Measurements from ENCODE around the gene BMP7. TPM values are rescaled to one million over a fixed set of nuclear protein-coding genes. Genes with fewer than 3 reads are reported as not detected.

BMP7 gene
- total and polyA plus RNA-seq, 9 of the 15 experiments (the other 6 are each of a cell fraction or from before 2014, with no cell fraction given): 0.18 TPM; not detected in 8

GRCh38 chr20:57287901-57288300 lies 21.5 kb upstream of the BMP7 start:
- Histone ChIP-seq H3K9me1 (ENCODE audit: control insufficient read depth, insufficient read depth, low read length) (no peaks in the 10 kb centered on the region), H3K27me3 (ENCODE audit: control insufficient read depth in 2 of 2, insufficient read depth in 2 of 2, low read length in 2 of 2) (peaks cover 33 to 85% of the 10 kb centered on the region in 2 experiments), H3K9ac (ENCODE audit: insufficient read depth in 1 of 2, low read depth in 2 of 2, low read length in 2 of 2) (no peak overlapping the region), H3K4me3 (no peak overlapping the region), H3K9me3 (replicated peaks; ENCODE audit: control insufficient read depth, insufficient read depth, low read depth, low read length) (no peaks in the 10 kb centered on the region), H4K20me1 (replicated peaks; ENCODE audit: control insufficient read depth, insufficient read depth, low read length) (0 out of 2 replicates have a peak, but pooled peaks cover 3% of the 10 kb centered on the region), H3K4me1 (replicated peaks in 1 of 2; ENCODE audit: control insufficient read depth in 2 of 2, insufficient read depth in 2 of 2, low read length in 2 of 2) (no peaks in the 10 kb centered on the region), H3K36me3 (ENCODE audit: control insufficient read depth, insufficient read depth, low read length) (no peaks in the 10 kb centered on the region), H3K4me2 (ENCODE audit: insufficient read depth, low read length) (no peak overlapping the region), H2AFZ (ENCODE audit: low read depth, low read length) (no peak overlapping the region), H3K79me2 (ENCODE audit: control insufficient read depth, insufficient read depth, low read length) (no peaks in the 10 kb centered on the region), H3K27ac (ENCODE audit: extremely low read depth, low read depth, low read length) (no peak overlapping the region)
- no TSS peak for BruUV-seq (replicated peaks)
- peak; percentile 81 for TF ChIP-seq ZFP36 (IDR thresholded peaks at IDR 0.05; ENCODE audit: low read depth, low read length, partially characterized antibody)
- 0 out of 2 replicates have a peak, but pooled peaks have one; percentile 27 for TF ChIP-seq BCOR (IDR thresholded peaks at IDR 0.05)
- no peak for TF ChIP-seq ARHGAP35 (IDR thresholded peaks at IDR 0.05; ENCODE audit: partially characterized antibody)
- TF ChIP-seq ARID2 (IDR thresholded peaks at IDR 0.05): no peak
- no peak for TF ChIP-seq ARID1B (IDR thresholded peaks at IDR 0.05)
- TF ChIP-seq LEF1 (IDR thresholded peaks at IDR 0.05): no peak
- 0 out of 4 replicates have a peak, but pooled peaks of 1 of the 2 experiments have one; percentile 28 for TF ChIP-seq KDM1A (IDR thresholded peaks at IDR 0.05)
- TF ChIP-seq MEIS2 (IDR thresholded peaks at IDR 0.05; ENCODE audit: partially characterized antibody): peak; percentile 8
- ATAC-seq (no peak), DNase-seq (ENCODE audit: extremely low read depth in 1 of 4, low spot score in 3 of 4) (no peak), FAIRE-seq (no peak)
- ChIA-PET CTCF (ENCODE audit: low intra/inter-chr PET ratio) (interaction anchor here (0.7 kb wide), 1 partner anchor 49 kb away, joined by 4 read pairs; no protein-coding TSS in a partner anchor), POLR2A (no interaction called here)
- in situ Hi-C loops (cut with MboI) (no loop called here), intact Hi-C loops (cut with micrococcal nuclease) (no loop called here)
- WGBS (ENCODE audit: insufficient coverage, low coverage, missing lambda C conversion rate): 0% methylated on average over 6 of the region's 6 CpGs

All from K562 (cell line).